Activated CD8-positive, alpha-beta memory T cell treated with anti-CD3 and anti-CD28 coated beads for 48 hours (primary cell): ENCODE data around the gene FAM222B.

ENCODE experiments used
- DNase-seq, 3 experiments: peaks; one replicate each; pipeline ENCODE4 v3.0.0-alpha.2; 2020; ENCODE audit warnings: low read depth in 2 of 3, low spot score in 2 of 3

FAM222B gene

DNA sequence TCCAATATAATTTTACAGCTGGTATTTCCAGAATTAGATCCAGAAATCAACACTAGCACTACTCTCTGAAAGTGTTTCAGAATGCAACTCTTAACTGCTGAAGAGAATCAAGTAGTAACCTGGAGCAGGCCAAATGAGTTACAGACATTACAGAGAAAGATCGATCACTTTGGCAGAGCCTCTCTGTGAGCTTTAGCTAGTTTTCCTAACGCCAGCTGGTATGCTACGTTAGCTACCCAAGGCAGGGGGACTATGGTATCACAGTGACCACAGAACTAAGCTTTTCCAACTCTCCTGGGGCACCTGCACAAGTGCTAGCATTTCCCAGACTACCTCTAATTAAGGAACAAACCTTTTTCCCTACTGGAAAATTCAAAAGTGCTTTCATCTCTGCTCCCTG lies 68.4 kb downstream of the FAM222B start:
- no peak for DNase-seq

- DNase-seq: no peak
Measured at GRCh38 chr17:28773736-28774135, 68.9 kb downstream of the FAM222B start.

GRCh38 chr17:28765038-28765437 lies 77.6 kb downstream of the FAM222B start:
- no peak for DNase-seq

DNA sequence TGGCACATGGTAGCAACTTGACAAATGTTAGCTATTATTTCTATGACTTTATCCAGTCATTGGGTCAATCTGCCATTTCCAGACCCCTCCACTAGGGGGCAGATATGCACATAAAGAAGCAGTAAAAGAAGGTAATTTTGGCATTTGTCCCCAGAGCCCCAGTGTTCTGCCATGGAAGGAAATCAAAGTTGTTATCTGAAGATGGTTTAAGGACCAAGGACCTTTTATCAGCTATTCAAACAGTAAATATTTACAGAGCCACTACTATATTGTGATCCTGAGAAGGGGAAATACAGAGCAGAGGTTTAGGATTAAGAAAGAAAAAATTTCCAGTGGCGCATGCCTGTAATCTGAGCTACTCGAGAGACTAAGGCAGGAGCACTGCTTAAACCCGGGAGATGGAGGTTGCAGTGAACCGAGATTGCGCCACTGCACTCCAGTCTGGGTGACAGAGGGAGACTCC lies 78.8 kb downstream of the FAM222B start:
- DNase-seq: peak in 1 of 3 experiments; percentile 57

DNA sequence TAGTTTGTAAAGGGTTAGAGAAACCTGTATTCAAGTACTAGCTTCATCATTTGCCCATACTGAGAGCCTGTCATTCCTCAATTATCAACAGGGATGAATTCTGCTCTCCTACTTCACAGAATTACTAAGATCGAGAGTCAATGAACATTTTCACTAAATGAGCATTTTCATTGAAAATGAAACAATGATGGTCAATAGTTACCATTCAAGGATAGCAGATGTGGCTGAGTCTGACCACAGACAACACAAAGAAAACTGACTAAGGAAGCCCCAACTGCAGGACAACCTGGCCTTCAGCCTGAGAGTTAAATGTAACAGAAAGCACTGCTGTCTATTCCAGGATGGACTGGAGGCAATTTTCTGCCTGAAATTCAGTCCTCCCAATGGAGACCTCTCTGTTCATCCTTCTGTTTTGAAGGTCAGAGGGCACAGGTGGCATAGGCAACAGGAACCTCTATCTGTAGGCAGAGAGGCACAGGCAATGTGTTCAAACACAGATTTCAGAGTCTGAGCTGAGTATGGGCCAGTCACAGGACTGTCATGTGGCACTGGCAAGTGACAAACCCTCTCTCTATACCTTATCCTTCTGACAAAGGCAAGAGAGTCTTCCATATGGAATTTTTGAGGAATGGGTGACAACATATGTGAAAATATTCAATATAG lies 79.3 kb downstream of the FAM222B start:
- no peak for DNase-seq

- DNase-seq: no peak
Measured at GRCh38 chr17:28760601-28761562, 81.7 kb downstream of the FAM222B start.

- no peak for DNase-seq
Measured at GRCh38 chr17:28759256-28759865, 83.2 kb downstream of the FAM222B start.

GRCh38 chr17:28758411-28759121 lies 84.0 kb downstream of the FAM222B start:
- DNase-seq: no peak

DNA sequence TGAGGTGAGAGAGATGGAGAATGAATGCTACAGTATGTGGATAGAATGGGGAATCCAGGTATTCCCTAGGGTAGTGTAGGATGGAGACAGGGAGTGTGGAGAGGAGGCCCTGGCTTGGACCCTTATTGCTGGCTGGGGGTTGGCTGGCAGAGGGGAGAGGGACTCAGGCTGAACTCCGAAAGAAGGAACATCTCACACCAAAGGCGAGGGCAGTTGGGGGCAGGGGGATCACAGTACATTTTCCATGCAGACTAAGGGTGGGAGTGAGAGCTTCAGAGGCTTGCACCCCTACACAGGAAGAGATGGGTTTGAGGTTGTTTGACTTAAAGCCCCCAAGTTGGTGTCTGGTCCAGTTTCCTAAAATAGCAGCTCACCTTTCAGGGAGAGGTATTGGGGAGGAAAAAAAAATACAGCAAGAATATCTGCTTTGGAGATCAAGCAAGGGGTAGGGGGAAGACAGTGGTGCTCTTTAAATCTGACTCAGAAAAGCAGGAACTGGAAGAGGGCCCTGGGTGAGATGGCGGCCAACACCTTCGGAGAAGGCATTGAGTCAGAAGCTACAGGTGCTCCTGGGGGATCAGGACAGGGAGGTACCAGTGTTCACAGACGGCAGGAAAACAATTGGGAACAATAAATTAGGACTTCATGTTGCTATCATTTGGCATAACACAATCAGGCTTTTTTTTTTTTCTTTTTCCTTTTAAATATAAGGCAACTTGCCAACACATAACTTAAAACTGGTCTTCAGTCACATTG lies 86.4 kb downstream of the FAM222B start:
- DNase-seq: no peak

DNA sequence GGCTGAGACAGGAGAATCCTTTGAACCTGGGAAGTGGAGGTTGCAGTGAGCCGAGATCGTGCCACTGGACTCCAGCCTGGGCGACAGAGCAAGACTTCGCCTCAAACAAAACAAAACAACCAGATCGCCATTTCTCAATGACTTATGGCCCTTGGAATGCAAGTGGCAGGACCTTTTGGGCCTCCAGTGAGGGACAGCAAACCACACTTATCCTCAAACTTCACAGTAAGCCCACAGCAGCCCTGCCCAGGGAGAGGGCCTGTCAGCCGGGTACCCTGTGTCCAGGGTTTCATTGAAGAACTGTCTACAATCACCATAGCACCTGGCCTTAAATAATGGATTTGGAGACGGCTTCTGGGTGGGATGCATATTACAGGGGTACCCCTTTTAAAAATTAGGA lies 87.1 kb downstream of the FAM222B start:
- no peak for DNase-seq

- no peak for DNase-seq
Measured at GRCh38 chr17:28751600-28752366, 90.8 kb downstream of the FAM222B start.

- peak; percentile 69 to 77 (median 77) for DNase-seq
Measured at GRCh38 chr17:28750178-28751047, 92.2 kb downstream of the FAM222B start.

DNA sequence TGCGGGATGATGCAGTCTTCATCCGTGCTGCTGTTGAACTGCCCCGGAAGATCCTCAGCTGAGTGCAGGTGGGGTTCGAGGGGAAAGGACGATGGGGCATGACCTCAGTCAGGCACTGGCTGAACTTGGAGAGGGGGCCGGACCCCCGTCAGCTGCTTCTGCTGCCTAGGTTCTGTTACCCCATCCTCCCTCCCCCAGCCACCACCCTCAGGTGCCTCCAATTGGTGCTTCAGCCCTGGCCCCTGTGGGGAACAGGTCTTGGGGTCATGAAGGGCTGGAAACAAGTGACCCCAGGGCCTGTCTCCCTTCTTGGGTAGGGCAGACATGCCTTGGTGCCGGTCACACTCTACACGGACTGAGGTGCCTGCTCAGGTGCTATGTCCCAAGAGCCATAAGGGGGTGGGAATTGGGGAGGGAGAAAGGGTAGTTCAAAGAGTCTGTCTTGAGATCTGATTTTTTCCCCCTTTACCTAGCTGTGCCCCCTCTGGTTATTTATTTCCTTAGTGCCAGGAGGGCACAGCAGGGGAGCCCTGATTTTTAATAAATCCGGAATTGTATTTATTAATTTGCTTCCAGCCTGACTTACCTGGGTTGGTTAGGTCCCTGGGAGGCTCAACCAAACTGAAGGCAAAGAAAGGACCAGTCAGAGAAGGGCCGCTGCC lies 92.9 kb downstream of the FAM222B start:
- no peak for DNase-seq

- DNase-seq: no peak
Measured at GRCh38 chr17:28748852-28749515, 93.6 kb downstream of the FAM222B start.

GRCh38 chr17:28747801-28748750 lies 94.5 kb downstream of the FAM222B start:
- DNase-seq: no peak

DNA sequence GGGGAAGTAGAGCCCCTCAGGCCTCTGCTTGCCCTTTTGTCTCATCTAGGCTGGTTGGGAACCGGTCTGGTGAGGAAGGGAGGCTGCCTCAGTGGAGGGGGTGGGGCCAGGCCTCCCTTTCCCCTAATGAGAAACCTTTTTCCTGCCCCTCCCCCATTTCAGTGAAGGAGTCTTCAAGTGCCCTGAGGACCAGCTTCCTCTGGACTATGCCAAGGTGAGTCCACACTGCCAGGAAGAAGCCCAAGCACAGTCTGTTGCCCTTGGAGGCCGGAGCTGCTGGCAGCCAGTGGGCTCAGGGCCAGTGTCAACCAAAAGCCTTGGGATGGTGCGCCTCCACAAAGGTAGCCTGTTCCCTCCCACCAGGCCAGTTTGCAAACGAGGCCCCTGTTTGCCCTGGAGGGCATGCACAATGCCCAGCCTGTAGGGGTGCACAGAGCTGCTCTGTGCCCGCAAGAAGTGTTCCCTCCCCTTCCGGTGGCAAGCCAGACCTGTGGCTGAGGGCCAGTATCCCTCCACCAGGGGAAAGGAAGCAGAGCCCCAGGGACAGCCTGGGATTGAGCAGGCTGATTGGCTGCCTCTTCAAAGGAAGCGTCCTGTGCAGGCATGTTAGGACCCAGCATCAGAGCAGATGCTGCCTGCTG lies 95.4 kb downstream of the FAM222B start:
- DNase-seq: no peak
